ENCODE data around the gene BMP10. TPM values are rescaled to one million over a fixed set of nuclear protein-coding genes. Genes with fewer than 3 reads are reported as not detected.

Gene BMP10
- total and polyA plus RNA-seq, 2 donors (not counting 1 experiment from before 2014, with no cell fraction given) = not detected

DNA sequence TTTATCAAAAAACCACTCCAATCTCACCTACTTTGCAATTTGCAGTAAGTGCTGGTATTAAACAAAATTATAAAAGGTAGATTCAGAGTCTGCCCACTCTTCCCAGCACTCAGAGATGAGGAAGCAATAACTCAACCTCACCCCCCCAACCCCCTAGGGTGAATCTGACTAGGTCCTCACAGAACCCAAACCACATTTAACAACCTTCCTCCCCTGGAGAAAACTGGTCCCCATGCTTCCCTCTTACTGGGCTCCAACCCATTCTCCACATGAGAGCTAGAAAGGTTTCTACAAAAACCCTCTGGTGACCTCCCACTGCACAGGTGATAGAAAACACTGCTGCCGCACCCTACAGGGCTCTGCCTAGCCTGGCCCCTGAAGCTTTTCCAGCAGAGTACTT, 40.5 kb upstream of the BMP10 start:
- H3K4me2 ChIP-seq (ENCODE audit: extremely low read depth, insufficient read depth, low read length) = no peak overlapping the region
- H3K4me3 ChIP-seq (replicated peaks in 1 of 4; ENCODE audit: control extremely low read depth in 1 of 4, insufficient read depth in 1 of 4, low read depth in 3 of 4, low read length in 4 of 4) = no peak overlapping the region
- TF ChIP-seq CTCF (conservative IDR thresholded peaks at IDR 0.05 in 1 of 2, IDR thresholded peaks at IDR 0.05 in 1 of 2; ENCODE audit: low read depth in 1 of 2, low read length in 2 of 2) (no peak), EZH2 (IDR thresholded peaks at IDR 0.05; ENCODE audit: low read length, missing control alignments) (no peak)
- H3K27ac ChIP-seq (ENCODE audit: insufficient read depth, low read length) = no peak overlapping the region
- no peaks in the 10 kb centered on the region for H4K20me1 ChIP-seq (ENCODE audit: control insufficient read depth, extremely low read depth, insufficient read depth, low read length)
- DNase-seq (ENCODE audit: low read depth in 2 of 2) = no peak
- H3K27me3 ChIP-seq (ENCODE audit: control insufficient read depth, insufficient read depth, low read length) = no peaks in the 10 kb centered on the region
- H3K36me3 ChIP-seq (ENCODE audit: control insufficient read depth, insufficient read depth, low read length) = no peaks in the 10 kb centered on the region
- H3K9ac ChIP-seq (ENCODE audit: insufficient read depth, low read length) = no peak overlapping the region
- H3K9me3 ChIP-seq (ENCODE audit: control insufficient read depth, insufficient read depth, low read depth, low read length) = no peaks in the 10 kb centered on the region
- no peaks in the 10 kb centered on the region for H3K79me2 ChIP-seq (ENCODE audit: control insufficient read depth, insufficient read depth, low read length)
- peaks cover 7% of the 10 kb centered on the region for H3K4me1 ChIP-seq (ENCODE audit: control insufficient read depth, extremely low read depth, insufficient read depth, low read length)
- H2AFZ ChIP-seq (ENCODE audit: low read length) = no peak overlapping the region

DNA sequence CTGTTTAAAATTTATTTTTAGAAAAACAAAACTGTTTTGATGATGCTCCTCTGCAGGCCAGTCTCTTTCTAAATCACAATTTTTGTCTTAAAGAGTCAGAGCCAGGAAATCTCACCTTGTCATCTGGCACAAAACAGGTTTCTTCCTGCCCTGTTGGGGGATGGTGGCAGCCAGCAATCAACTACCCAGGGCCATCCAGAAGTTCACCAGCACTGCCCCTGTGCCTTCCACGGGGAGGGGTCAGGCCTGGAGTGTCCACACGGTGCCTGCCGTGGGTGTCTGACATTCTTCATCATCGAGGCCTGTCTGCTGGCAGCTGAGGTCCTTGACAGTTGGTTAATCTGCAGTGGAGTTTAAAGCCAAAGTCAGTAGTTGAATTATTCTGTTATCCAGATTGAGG, 40.0 kb upstream of the BMP10 start:
- H3K4me1 ChIP-seq (ENCODE audit: control insufficient read depth, extremely low read depth, insufficient read depth, low read length) = peaks cover 7% of the 10 kb centered on the region
- DNase-seq (ENCODE audit: low read depth in 2 of 2) = no peak
- no peaks in the 10 kb centered on the region for H3K27me3 ChIP-seq (ENCODE audit: control insufficient read depth, insufficient read depth, low read length)
- no peaks in the 10 kb centered on the region for H3K79me2 ChIP-seq (ENCODE audit: control insufficient read depth, insufficient read depth, low read length)
- H3K9me3 ChIP-seq (ENCODE audit: control insufficient read depth, insufficient read depth, low read depth, low read length) = no peaks in the 10 kb centered on the region
- no peak overlapping the region for H3K9ac ChIP-seq (ENCODE audit: insufficient read depth, low read length)
- H3K4me2 ChIP-seq (ENCODE audit: extremely low read depth, insufficient read depth, low read length) = no peak overlapping the region
- TF ChIP-seq EZH2 (IDR thresholded peaks at IDR 0.05; ENCODE audit: low read length, missing control alignments) (no peak), CTCF (conservative IDR thresholded peaks at IDR 0.05 in 1 of 2, IDR thresholded peaks at IDR 0.05 in 1 of 2; ENCODE audit: low read depth in 1 of 2, low read length in 2 of 2) (no peak)
- no peak overlapping the region for H2AFZ ChIP-seq (ENCODE audit: low read length)
- no peak overlapping the region for H3K27ac ChIP-seq (ENCODE audit: insufficient read depth, low read length)
- no peaks in the 10 kb centered on the region for H3K36me3 ChIP-seq (ENCODE audit: control insufficient read depth, insufficient read depth, low read length)
- H3K4me3 ChIP-seq (replicated peaks in 1 of 4; ENCODE audit: control extremely low read depth in 1 of 4, insufficient read depth in 1 of 4, low read depth in 3 of 4, low read length in 4 of 4) = no peak overlapping the region
- no peaks in the 10 kb centered on the region for H4K20me1 ChIP-seq (ENCODE audit: control insufficient read depth, extremely low read depth, insufficient read depth, low read length)

DNA sequence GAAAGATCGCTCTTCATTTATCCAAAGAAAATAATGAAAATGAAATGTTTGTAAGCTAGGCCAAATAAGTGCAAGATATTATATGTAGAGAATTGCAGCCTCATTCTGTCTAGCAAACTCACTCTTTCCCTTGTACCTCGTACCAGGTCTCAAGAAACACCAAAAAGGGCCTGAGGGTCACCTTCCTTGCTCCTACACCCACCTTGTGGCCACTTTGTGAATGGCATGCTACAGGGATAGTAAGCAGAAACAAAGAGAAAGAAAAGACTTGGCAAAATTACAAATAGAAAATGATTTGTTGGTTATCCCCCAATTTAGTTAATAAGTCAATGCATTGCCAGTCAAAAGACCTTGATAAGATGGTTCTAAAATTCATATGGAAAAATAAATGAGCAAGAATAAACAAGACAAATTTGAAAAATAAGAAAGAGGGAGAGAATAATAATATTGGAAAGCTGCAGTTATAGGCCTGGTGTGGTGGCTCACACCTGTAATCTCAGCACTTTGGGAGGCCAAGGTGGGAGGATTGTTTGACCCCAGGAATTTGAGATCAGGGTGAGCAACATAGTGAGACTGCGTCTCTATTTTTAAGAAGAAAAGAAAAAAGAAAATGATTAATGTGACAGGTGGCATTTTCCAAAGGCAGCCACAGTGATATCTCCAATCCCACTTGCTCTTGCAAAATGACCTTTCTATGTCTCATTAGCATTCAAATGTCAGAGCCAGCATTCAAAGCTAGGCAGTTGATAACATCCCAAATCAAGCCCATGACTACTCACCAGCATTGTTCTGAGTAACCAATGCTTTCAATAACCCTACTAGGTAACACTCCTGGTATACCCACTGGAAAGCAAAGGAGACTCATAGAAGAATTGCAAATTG, 38.8 kb upstream of the BMP10 start:
- TF ChIP-seq CTCF (conservative IDR thresholded peaks at IDR 0.05 in 1 of 2, IDR thresholded peaks at IDR 0.05 in 1 of 2; ENCODE audit: low read depth in 1 of 2, low read length in 2 of 2) = peak; percentile 97 to 99
- TF ChIP-seq EZH2 (IDR thresholded peaks at IDR 0.05; ENCODE audit: low read length, missing control alignments) = no peak
- DNase-seq (ENCODE audit: low read depth in 2 of 2) = peak; percentile 67 to 82
- no peaks in the 10 kb centered on the region for H4K20me1 ChIP-seq (ENCODE audit: control insufficient read depth, extremely low read depth, insufficient read depth, low read length)
- H3K79me2 ChIP-seq (ENCODE audit: control insufficient read depth, insufficient read depth, low read length) = no peaks in the 10 kb centered on the region
- H3K9me3 ChIP-seq (ENCODE audit: control insufficient read depth, insufficient read depth, low read depth, low read length) = no peaks in the 10 kb centered on the region
- H3K27ac ChIP-seq (ENCODE audit: insufficient read depth, low read length) = no peak overlapping the region
- no peak overlapping the region for H3K9ac ChIP-seq (ENCODE audit: insufficient read depth, low read length)
- no peak overlapping the region for H3K4me2 ChIP-seq (ENCODE audit: extremely low read depth, insufficient read depth, low read length)
- H3K4me1 ChIP-seq (ENCODE audit: control insufficient read depth, extremely low read depth, insufficient read depth, low read length) = peaks cover 7% of the 10 kb centered on the region
- no peaks in the 10 kb centered on the region for H3K27me3 ChIP-seq (ENCODE audit: control insufficient read depth, insufficient read depth, low read length)
- H3K36me3 ChIP-seq (ENCODE audit: control insufficient read depth, insufficient read depth, low read length) = no peaks in the 10 kb centered on the region
- no peak overlapping the region for H3K4me3 ChIP-seq (replicated peaks in 1 of 4; ENCODE audit: control extremely low read depth in 1 of 4, insufficient read depth in 1 of 4, low read depth in 3 of 4, low read length in 4 of 4)
- H2AFZ ChIP-seq (ENCODE audit: low read length) = no peak overlapping the region
